Neuronal stem cell (in vitro differentiated cells): ENCODE data around the gene TMEM134.

Experiments
- DNase-seq: peaks from one replicate; pipeline ENCODE4 v3.0.0-alpha.2; 2013; ENCODE audit warnings: low spot score
- H2AFZ ChIP-seq: one replicate; pipeline ENCODE4 v1.6.1; 2013; ENCODE audit warnings: mild to moderate bottlenecking, low read length, inconsistent platforms
- H2AK5ac ChIP-seq: 2 replicates; pipeline ENCODE4 v1.6.1; 2013; ENCODE audit warnings: low read depth, mild to moderate bottlenecking, inconsistent platforms, low read length, moderate library complexity, mixed read lengths
- H2BK120ac ChIP-seq: 2 replicates; pipeline ENCODE4 v1.6.1; 2013; ENCODE audit warnings: low read depth, mild to moderate bottlenecking, inconsistent platforms, low read length, moderate library complexity, mixed read lengths
- H2BK12ac ChIP-seq: one replicate; pipeline ENCODE4 v1.6.1; 2013; ENCODE audit warnings: low read length, inconsistent platforms
- H2BK15ac ChIP-seq: 2 replicates; pipeline ENCODE4 v1.6.1; 2013; ENCODE audit warnings: mild to moderate bottlenecking, low read length, inconsistent platforms, mixed read lengths
- H2BK5ac ChIP-seq: one replicate; pipeline ENCODE4 v1.6.1; 2013; ENCODE audit warnings: inconsistent platforms, mild to moderate bottlenecking, low read length, moderate library complexity
- H3K14ac ChIP-seq: one replicate; pipeline ENCODE4 v1.6.1; 2013; ENCODE audit warnings: low read length, inconsistent platforms
- H3K18ac ChIP-seq: 2 replicates; pipeline ENCODE4 v1.6.1; 2013; ENCODE audit warnings: low read length, inconsistent platforms
- H3K23ac ChIP-seq: 2 replicates; pipeline ENCODE4 v1.6.1; 2013; ENCODE audit warnings: low read depth, mild to moderate bottlenecking, mixed read lengths, low read length, inconsistent platforms; ENCODE audit not compliant: poor library complexity
- H3K27ac ChIP-seq: replicated peaks from 3 replicates; pipeline ENCODE4 v1.5.1; 2013; ENCODE audit warnings: low read length, inconsistent platforms
- H3K27me3 ChIP-seq, 3 experiments: 2 replicates each; pipeline ENCODE4 v1.6.1; 2013; ENCODE audit warnings: low read length in 3 of 3, mild to moderate bottlenecking in 2 of 3, inconsistent platforms in 1 of 3, low read depth in 1 of 3, mixed read lengths in 1 of 3, moderate library complexity in 1 of 3; ENCODE audit not compliant: control insufficient read depth in 3 of 3, insufficient read depth in 3 of 3
- H3K36me3 ChIP-seq, 2 donors: replicated peaks in 1 of 2; 2 replicates each; pipeline ENCODE4 v1.6.1; 2013; ENCODE audit warnings: low read length in 2 of 2; ENCODE audit not compliant: control insufficient read depth in 2 of 2, insufficient read depth in 2 of 2
- H3K4ac ChIP-seq: 2 replicates; pipeline ENCODE4 v1.6.1; 2013; ENCODE audit warnings: inconsistent platforms, mild to moderate bottlenecking, low read length, moderate library complexity
- H3K4me1 ChIP-seq, 2 donors: 1 replicate in 1 of 2; 2 replicates in 1 of 2; pipeline ENCODE4 v1.6.1; 2013; ENCODE audit warnings: low read length in 2 of 2, low read depth in 1 of 2; ENCODE audit not compliant: control insufficient read depth in 2 of 2, insufficient read depth in 1 of 2
- H3K4me2 ChIP-seq: one replicate; pipeline ENCODE4 v1.6.1; 2013; ENCODE audit warnings: mild to moderate bottlenecking, low read length, inconsistent platforms; ENCODE audit not compliant: insufficient read depth, poor library complexity, severe bottlenecking
- H3K4me3 ChIP-seq, 2 donors: 2 replicates each; pipeline ENCODE4 v1.5.1; 2013; ENCODE audit warnings: low read length in 2 of 2, mild to moderate bottlenecking in 2 of 2, inconsistent platforms in 1 of 2, moderate library complexity in 1 of 2
- H3K79me1 ChIP-seq: one replicate; pipeline ENCODE4 v1.6.1; 2013; ENCODE audit warnings: low read depth, mild to moderate bottlenecking, inconsistent platforms, low read length, moderate library complexity
- H3K9ac ChIP-seq: one replicate; pipeline ENCODE4 v1.6.1; 2013; ENCODE audit warnings: mild to moderate bottlenecking, low read depth, low read length, inconsistent platforms; ENCODE audit not compliant: poor library complexity
- H3K9me3 ChIP-seq, 2 donors: replicated peaks in 1 of 2; 2 replicates each; pipeline versions ENCODE3 to v1.6.1; 2013; ENCODE audit warnings: low read length in 2 of 2, mild to moderate bottlenecking in 2 of 2, inconsistent platforms in 1 of 2, low read depth in 1 of 2, mixed read lengths in 1 of 2, moderate library complexity in 1 of 2; ENCODE audit not compliant: control insufficient read depth in 2 of 2, insufficient read depth in 1 of 2
- H4K8ac ChIP-seq: one replicate; pipeline ENCODE4 v1.6.1; 2013; ENCODE audit warnings: low read depth, mild to moderate bottlenecking, inconsistent platforms, low read length, moderate library complexity
- H4K91ac ChIP-seq: one replicate; pipeline ENCODE4 v1.6.1; 2013; ENCODE audit warnings: low read length, low read depth, mild to moderate bottlenecking, inconsistent platforms; ENCODE audit not compliant: poor library complexity
- WGBS, 2 donors: extraction: QIAGEN DNeasy Blood & Tissue Kit; methylation state at CpG; one replicate each; pipeline ENCODE4 v1.1.7; 2013; ENCODE audit warnings: missing lambda C conversion rate in 2 of 2, mixed read lengths in 1 of 2; ENCODE audit not compliant: insufficient read length in 2 of 2, insufficient replicate concordance in 1 of 2; ENCODE audit errors: extremely low coverage in 2 of 2; 5-methylcytosine and 5-hydroxymethylcytosine counted together

The TMEM134 gene

GRCh38 chr11:67503119-67504004 lies 34.3 kb upstream of the TMEM134 start:
- Histone ChIP-seq H2AK5ac (peak overlapping the region; percentile 84), H4K91ac (no peak overlapping the region), H2BK12ac (peak overlapping the region; percentile 58), H2BK120ac (no peak overlapping the region), H3K4ac (no peak overlapping the region), H3K4me1 (peaks cover 18 to 27% of the 10 kb centered on the region in 2 donors), H4K8ac (peak overlapping the region; percentile 43), H3K36me3 (peaks cover 21 to 52% of the 10 kb centered on the region in 2 donors), H3K4me3 (peak overlapping the region; percentile 85 to 89), H3K18ac (peak overlapping the region; percentile 57), H3K9ac (peak overlapping the region; percentile 77), H3K23ac (peak overlapping the region; percentile 3), H3K4me2 (peak overlapping the region; percentile 79), H2BK5ac (no peak overlapping the region), H3K9me3 (no peaks in the 10 kb centered on the region), H3K27ac (no peak overlapping the region), H2BK15ac (no peak overlapping the region), H2AFZ (peak overlapping the region; percentile 93), H3K79me1 (peaks cover 17% of the 10 kb centered on the region), H3K27me3 (no peaks in the 10 kb centered on the region), H3K14ac (peak overlapping the region; percentile 56)
- WGBS, 2 donors, result no CpG with 5 or more reads among the region's 19 CpGs
- no peak for DNase-seq

GRCh38 chr11:67502328-67502979 lies 33.4 kb upstream of the TMEM134 start:
- H3K4me3 ChIP-seq, result no peak overlapping the region
- no CpG with 5 or more reads among the region's 18 CpGs for WGBS, 2 donors

GRCh38 chr11:67501854-67502253 lies 32.8 kb upstream of the TMEM134 start:
- no CpG with 5 or more reads among the region's 18 CpGs for WGBS, 2 donors
- Histone ChIP-seq H3K4me3 (no peak overlapping the region), H3K14ac (no peak overlapping the region)

More at GRCh38 chr11:67502328-67502979, 33.4 kb upstream of the TMEM134 start:
- no peak overlapping the region for H3K27ac ChIP-seq
- DNase-seq, result no peak
- no peak overlapping the region for H3K9ac ChIP-seq
- H2BK15ac ChIP-seq, result no peak overlapping the region
- peak overlapping the region; percentile 43 for H3K23ac ChIP-seq
- H3K14ac ChIP-seq, result no peak overlapping the region
- no peak overlapping the region for H2BK120ac ChIP-seq
- no peak overlapping the region for H3K4me2 ChIP-seq
- H3K36me3 ChIP-seq, result peaks cover 29 to 61% of the 10 kb centered on the region in 2 donors
- H2AK5ac ChIP-seq, result no peak overlapping the region
- H3K18ac ChIP-seq, result no peak overlapping the region
- no peaks in the 10 kb centered on the region for H3K27me3 ChIP-seq
- no peak overlapping the region for H2BK12ac ChIP-seq
- H4K91ac ChIP-seq, result no peak overlapping the region
- no peak overlapping the region for H2AFZ ChIP-seq
- H4K8ac ChIP-seq, result no peak overlapping the region
- H3K79me1 ChIP-seq, result peaks cover 18% of the 10 kb centered on the region
- no peak overlapping the region for H3K4ac ChIP-seq
- no peaks in the 10 kb centered on the region for H3K9me3 ChIP-seq
- peak overlapping the region; percentile 87 for H2BK5ac ChIP-seq
- H3K4me1 ChIP-seq, result peaks cover 16 to 23% of the 10 kb centered on the region in 2 donors

More at GRCh38 chr11:67501854-67502253, 32.8 kb upstream of the TMEM134 start:
- Histone ChIP-seq H4K91ac (no peak overlapping the region), H2BK120ac (no peak overlapping the region), H3K36me3 (peaks cover 35 to 63% of the 10 kb centered on the region in 2 donors), H3K9me3 (no peaks in the 10 kb centered on the region), H3K27me3 (no peaks in the 10 kb centered on the region), H3K4ac (no peak overlapping the region), H3K9ac (no peak overlapping the region), H2BK12ac (no peak overlapping the region), H3K4me2 (no peak overlapping the region), H3K79me1 (peaks cover 14% of the 10 kb centered on the region), H4K8ac (no peak overlapping the region), H2BK5ac (peak overlapping the region; percentile 87), H2AFZ (no peak overlapping the region), H3K27ac (no peak overlapping the region), H3K23ac (no peak overlapping the region), H2BK15ac (no peak overlapping the region), H3K18ac (no peak overlapping the region), H3K4me1 (peaks cover 12 to 17% of the 10 kb centered on the region in 2 donors), H2AK5ac (no peak overlapping the region)
- DNase-seq, result no peak
